Kidney (tissue), 14 donors: ENCODE data around the gene MAD1L1. TPM values are rescaled to one million over a fixed set of nuclear protein-coding genes. Genes with fewer than 3 reads are reported as not detected.
A peak's percentile ranks its signal among the peaks of the same experiment; 100 is the strongest.

Experiments used
- DNase-seq, 5 donors: peaks; one replicate each; pipeline ENCODE4 v3.0.0-alpha.2; 2013 to 2020
- FAIRE-seq: peaks from 2 replicates; lab custom pipeline; 2012; peaks lifted over from hg19 to GRCh38; lab: Jason Lieb, UNC
- H3K27ac ChIP-seq, 2 donors: one replicate each; pipeline ENCODE4 v1.7.0; 2013; ENCODE audit warnings: low read depth in 2 of 2, low read length in 2 of 2, inconsistent platforms in 1 of 2
- H3K27me3 ChIP-seq: one replicate; pipeline ENCODE4 v1.7.1; 2013; ENCODE audit warnings: low read length, inconsistent platforms; ENCODE audit not compliant: control insufficient read depth, insufficient read depth
- H3K36me3 ChIP-seq, 3 donors: one replicate each; pipeline versions ENCODE4 v1.7.0 to v1.7.1; 2013; ENCODE audit warnings: low read length in 3 of 3, control low read depth in 1 of 3, inconsistent platforms in 1 of 3; ENCODE audit not compliant: insufficient read depth in 3 of 3, control insufficient read depth in 2 of 3
- H3K4me1 ChIP-seq, 3 donors: one replicate each; pipeline versions ENCODE4 v1.7.0 to v1.7.1; 2013; ENCODE audit warnings: low read length in 3 of 3, inconsistent platforms in 1 of 3, low read depth in 1 of 3; ENCODE audit not compliant: control insufficient read depth in 2 of 3, insufficient read depth in 2 of 3
- H3K4me3 ChIP-seq, 3 donors: one replicate each; pipeline versions ENCODE4 v1.7.0 to v1.8.1; 2013; ENCODE audit warnings: low read length in 3 of 3, control low read depth in 1 of 3, inconsistent platforms in 1 of 3
- H3K9ac ChIP-seq, 3 donors: one replicate each; pipeline versions ENCODE4 v1.7.0 to v1.7.1; 2013; ENCODE audit warnings: low read length in 3 of 3, control low read depth in 1 of 3, inconsistent platforms in 1 of 3
- H3K9me3 ChIP-seq, 3 donors: one replicate each; pipeline versions ENCODE4 v1.7.0 to v1.7.1; 2013; ENCODE audit warnings: low read length in 3 of 3, control low read depth in 1 of 3, inconsistent platforms in 1 of 3; ENCODE audit not compliant: control insufficient read depth in 2 of 3, insufficient read depth in 1 of 3
- CTCF ChIP-seq: IDR thresholded peaks from 3 replicates; pipeline ENCODE4 v1.5.1; 2012; ENCODE audit warnings: mild to moderate bottlenecking, moderate library complexity, borderline replicate concordance; ENCODE audit not compliant: insufficient read depth; ENCODE audit errors: extremely low read depth
- intact Hi-C: fragments of 100-400 bp; cut with DNase I; formaldehyde crosslinking; loops from one replicate; pipeline ENCODE4 v1.11.1; 2022
- polyA plus RNA-seq: library from polyadenylated mRNA; stranded (reverse); fragments of 350-450 nt; fragmentation: Illumina TruSeq; extraction: RNeasy Lipid Tissue Mini Kit (QIAGEN cat#74804); gene quantifications from one replicate; pipeline ENCODE4 v1.2.3, GENCODE V29; 2014; ENCODE audit warnings: low read depth, low replicate concordance; ENCODE audit not compliant: insufficient read depth
- total RNA-seq: library from RNA; stranded (reverse); fragmentation: NEBNext Ultra II Directional; extraction: Animal tissue kit (Norgen Biotek cat#: 25700); gene quantifications from one replicate; pipeline ENCODE4 v1.2.1, GENCODE V29; 2021
- donor health status: control.
- donor health status: control.
- donor health status: control.
- donor health status: control.
- donor health status: control.
- donor health status: DM: yes; HTN: yes; CAD: no.
- donor health status: Normal renal cell carcinoma (clear cell type).

MAD1L1 gene
- total and polyA plus RNA-seq, 2 donors from 2014 or later = 33.2 to 45.2 TPM

DNA sequence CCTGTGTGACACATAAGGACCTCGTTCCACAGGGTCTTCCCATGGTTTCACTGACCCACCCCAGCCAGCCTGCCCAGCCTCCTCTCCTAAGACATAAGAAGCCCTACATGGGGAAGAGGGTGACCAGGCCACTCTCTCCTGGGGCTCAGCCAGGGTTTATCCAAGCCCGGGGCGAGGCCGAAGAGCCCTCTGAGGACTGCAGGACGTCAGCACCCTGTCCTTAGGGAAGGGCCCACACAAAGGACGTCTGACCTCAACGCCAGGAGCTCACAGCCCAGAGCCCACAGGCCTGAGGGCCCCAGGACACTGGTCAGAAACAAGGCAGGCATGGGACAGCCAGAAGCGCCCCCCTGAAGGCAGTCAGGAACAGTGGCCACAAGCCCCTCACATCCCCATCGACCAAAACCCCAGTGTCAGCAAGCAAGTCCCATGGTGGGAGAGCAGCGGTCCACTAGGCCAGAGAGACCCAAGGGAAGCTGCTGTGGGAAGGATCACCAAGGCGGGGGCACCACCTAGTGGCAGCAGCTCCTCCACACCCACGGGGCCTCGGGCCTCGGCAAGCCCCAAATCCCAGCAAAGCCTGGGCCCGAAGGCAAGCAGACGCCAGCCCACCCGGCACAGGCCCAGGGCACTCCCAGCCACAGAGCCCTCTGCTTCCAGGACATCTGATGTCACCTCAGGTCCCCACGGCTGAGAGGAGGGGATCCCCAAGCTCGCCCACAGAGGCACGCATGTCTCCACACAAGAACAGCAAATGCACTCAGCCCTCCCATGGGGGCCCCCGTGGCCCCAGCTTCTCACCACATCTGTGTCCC lies 23.4 kb downstream of the MAD1L1 start:
- DNase-seq (peak; percentile 83 to 92 (median 87)), FAIRE-seq (no peak)
- H3K36me3 ChIP-seq = peaks cover 2 to 15% (median 12%) of the 10 kb centered on the region in 3 donors
- no peaks in the 10 kb centered on the region for H3K27me3 ChIP-seq
- no peaks in the 10 kb centered on the region for H3K9me3 ChIP-seq
- intact Hi-C loops = loop anchor here (10.0 kb wide), 1 partner anchor 625 kb away; no protein-coding TSS in a partner anchor
- no peak overlapping the region for H3K27ac ChIP-seq
- H3K4me1 ChIP-seq = peaks cover 0 to 3% (median 0%) of the 10 kb centered on the region in 3 donors
- H3K9ac ChIP-seq = no peak overlapping the region
- TF ChIP-seq CTCF = peak; percentile 76
- H3K4me3 ChIP-seq = no peak overlapping the region

GRCh38 chr7:2208712-2209111 lies 24.0 kb downstream of the MAD1L1 start:
- TF ChIP-seq CTCF = no peak
- Histone ChIP-seq H3K9me3 (no peaks in the 10 kb centered on the region), H3K36me3 (peaks cover 2 to 12% (median 9%) of the 10 kb centered on the region in 3 donors), H3K9ac (no peak overlapping the region), H3K4me3 (no peak overlapping the region), H3K27me3 (no peaks in the 10 kb centered on the region), H3K4me1 (peaks cover 0 to 3% (median 0%) of the 10 kb centered on the region in 3 donors), H3K27ac (no peak overlapping the region)
- intact Hi-C loops = loop anchor here (10.0 kb wide), 1 partner anchor 624 kb away; no protein-coding TSS in a partner anchor
- FAIRE-seq (no peak), DNase-seq (peak in 1 of 5 donors; percentile 70)

GRCh38 chr7:2205036-2205780 lies 27.5 kb downstream of the MAD1L1 start:
- no peak overlapping the region for H3K27ac ChIP-seq
- no peak for FAIRE-seq
- no peak overlapping the region for H3K9ac ChIP-seq
- no peaks in the 10 kb centered on the region for H3K9me3 ChIP-seq
- peaks cover 2 to 8% (median 4%) of the 10 kb centered on the region in 3 donors for H3K36me3 ChIP-seq
- intact Hi-C loops = loop anchor here (10.0 kb wide), 1 partner anchor 620 kb away; no protein-coding TSS in a partner anchor
- peaks cover 0 to 3% (median 0%) of the 10 kb centered on the region in 3 donors for H3K4me1 ChIP-seq
- TF ChIP-seq CTCF = no peak
- no peaks in the 10 kb centered on the region for H3K27me3 ChIP-seq
- DNase-seq = peak in 2 of 5 donors; percentile 24 to 29
- no peak overlapping the region for H3K4me3 ChIP-seq
